ENCODE measurements around the gene PDE7B.

- TF ChIP-seq CTCF (IDR thresholded peaks at IDR 0.05) (no peak), POLR2A (IDR thresholded peaks at IDR 0.05) (no peak)
These were observed 330.0 kb downstream of the PDE7B start for GRCh38 chr6:136181512-136181833.

Measured in uterus (tissue), 2 donors.